Duodenal mucosa (tissue), 2 donors: Measurements from ENCODE around the gene VSIG10L2.

ENCODE experiments used
- H3K27ac ChIP-seq: one replicate; pipeline ENCODE4 v1.7.0; 2013; ENCODE audit warnings: low read depth, low read length
- H3K27me3 ChIP-seq, 2 donors: one replicate each; pipeline ENCODE4 v1.7.0; 2013; ENCODE audit warnings: low read length in 2 of 2, control low read depth in 1 of 2; ENCODE audit not compliant: insufficient read depth in 2 of 2, control insufficient read depth in 1 of 2
- H3K36me3 ChIP-seq, 2 donors: one replicate each; pipeline ENCODE4 v1.7.0; 2013; ENCODE audit warnings: low read length in 2 of 2, control low read depth in 1 of 2; ENCODE audit not compliant: insufficient read depth in 2 of 2, control insufficient read depth in 1 of 2
- H3K4me1 ChIP-seq, 2 donors: one replicate each; pipeline ENCODE4 v1.7.0; 2013; ENCODE audit warnings: low read length in 2 of 2, control low read depth in 1 of 2; ENCODE audit not compliant: insufficient read depth in 2 of 2, control insufficient read depth in 1 of 2
- H3K4me3 ChIP-seq, 2 donors: one replicate each; pipeline ENCODE4 v1.7.0; 2013; ENCODE audit warnings: low read length in 2 of 2, low read depth in 1 of 2
- H3K9ac ChIP-seq, 2 donors: one replicate each; pipeline ENCODE4 v1.7.0; 2013; ENCODE audit warnings: low read length in 2 of 2, low read depth in 1 of 2
- H3K9me3 ChIP-seq, 2 donors: one replicate each; pipeline ENCODE4 v1.7.0; 2013; ENCODE audit warnings: low read length in 2 of 2, control low read depth in 1 of 2; ENCODE audit not compliant: control insufficient read depth in 1 of 2

Gene VSIG10L2

DNA sequence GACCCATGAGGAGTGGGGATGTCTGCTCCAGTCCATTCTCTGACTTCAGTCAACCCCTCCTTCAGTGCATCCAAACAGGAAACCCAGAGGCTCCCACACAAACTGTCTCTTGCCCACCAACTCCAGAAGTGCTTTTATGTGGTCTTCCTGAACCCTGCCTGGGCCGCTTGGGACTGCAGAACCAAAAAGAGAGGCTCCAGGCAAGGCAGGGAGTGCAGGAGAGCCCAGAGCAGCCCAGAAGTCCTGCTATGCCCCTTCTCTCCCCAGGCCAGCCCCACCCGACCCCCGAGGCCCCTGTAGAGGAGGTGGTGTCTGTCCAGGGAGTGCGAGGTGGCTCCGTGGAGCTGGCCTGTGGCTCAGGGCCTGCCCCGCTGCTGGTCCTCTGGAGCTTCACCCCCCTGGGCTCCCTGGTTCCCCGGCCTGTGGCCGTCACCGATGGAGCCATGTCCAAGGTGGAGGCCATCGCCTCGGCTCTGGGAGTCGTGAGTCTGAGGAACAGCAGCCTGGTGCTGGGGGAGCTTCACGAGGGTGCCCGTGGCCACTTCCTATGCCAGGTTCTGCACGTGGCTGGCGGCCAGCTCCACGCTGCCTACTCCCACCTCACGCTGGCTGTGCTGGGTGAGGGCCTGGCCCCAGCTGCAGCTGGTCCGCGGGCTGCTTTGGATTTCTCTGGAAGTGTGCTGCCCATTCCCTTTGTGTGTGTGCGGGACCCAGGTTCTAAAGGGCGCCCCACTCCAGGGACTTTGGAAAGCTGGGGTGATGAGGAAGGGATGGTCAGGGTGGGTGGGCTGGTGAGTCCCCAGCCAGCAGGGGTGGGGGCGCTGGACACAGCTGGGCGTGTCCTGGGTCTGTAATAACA, 1.8 kb downstream of the VSIG10L2 start:
- Histone ChIP-seq H3K27me3 (no peaks in the 10 kb centered on the region), H3K4me1 (peaks cover 0 to 5% of the 10 kb centered on the region in 2 donors), H3K4me3 (no peak overlapping the region), H3K27ac (no peak overlapping the region), H3K9ac (no peak overlapping the region), H3K9me3 (no peaks in the 10 kb centered on the region), H3K36me3 (no peaks in the 10 kb centered on the region)

DNA sequence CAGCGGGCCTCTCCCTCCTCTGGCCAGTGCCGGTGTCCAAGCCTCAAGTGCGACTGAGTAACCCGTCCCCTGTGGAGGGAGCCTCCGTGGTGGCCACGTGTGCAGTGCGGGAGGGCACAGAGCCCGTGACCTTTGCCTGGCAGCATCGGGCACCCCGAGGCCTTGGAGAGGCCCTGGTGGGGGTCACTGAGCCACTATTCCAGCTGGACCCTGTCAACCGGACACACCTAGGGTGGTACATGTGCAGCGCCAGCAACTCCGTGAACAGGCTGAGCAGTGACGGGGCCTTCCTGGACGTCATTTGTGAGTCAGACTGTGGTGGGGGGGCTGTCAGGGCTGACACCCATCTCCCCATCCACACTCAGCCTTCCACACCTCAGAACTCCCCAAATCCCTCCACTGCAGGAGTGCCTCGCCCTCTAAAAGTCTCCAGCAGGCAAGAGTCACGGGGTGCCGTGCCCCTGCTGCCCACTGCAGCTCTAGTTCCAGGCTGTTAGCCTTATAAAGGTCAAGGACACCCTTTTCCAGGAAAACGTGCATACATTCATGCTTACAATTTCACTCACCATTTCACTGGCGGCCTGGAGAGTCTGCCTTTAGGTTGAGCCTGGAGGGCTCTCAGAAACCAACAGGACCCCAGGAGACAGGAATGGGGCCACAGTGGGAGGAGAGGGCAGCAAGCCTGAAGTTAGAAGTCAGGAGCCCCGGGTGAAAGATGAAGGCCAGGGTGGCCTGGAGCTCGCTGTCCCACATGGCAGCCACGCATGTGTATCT, 2.6 kb downstream of the VSIG10L2 start:
- Histone ChIP-seq H3K36me3 (no peaks in the 10 kb centered on the region), H3K27ac (no peak overlapping the region), H3K9me3 (no peaks in the 10 kb centered on the region), H3K4me1 (peaks cover 0 to 10% of the 10 kb centered on the region in 2 donors), H3K9ac (no peak overlapping the region), H3K27me3 (no peaks in the 10 kb centered on the region), H3K4me3 (no peak overlapping the region)

DNA sequence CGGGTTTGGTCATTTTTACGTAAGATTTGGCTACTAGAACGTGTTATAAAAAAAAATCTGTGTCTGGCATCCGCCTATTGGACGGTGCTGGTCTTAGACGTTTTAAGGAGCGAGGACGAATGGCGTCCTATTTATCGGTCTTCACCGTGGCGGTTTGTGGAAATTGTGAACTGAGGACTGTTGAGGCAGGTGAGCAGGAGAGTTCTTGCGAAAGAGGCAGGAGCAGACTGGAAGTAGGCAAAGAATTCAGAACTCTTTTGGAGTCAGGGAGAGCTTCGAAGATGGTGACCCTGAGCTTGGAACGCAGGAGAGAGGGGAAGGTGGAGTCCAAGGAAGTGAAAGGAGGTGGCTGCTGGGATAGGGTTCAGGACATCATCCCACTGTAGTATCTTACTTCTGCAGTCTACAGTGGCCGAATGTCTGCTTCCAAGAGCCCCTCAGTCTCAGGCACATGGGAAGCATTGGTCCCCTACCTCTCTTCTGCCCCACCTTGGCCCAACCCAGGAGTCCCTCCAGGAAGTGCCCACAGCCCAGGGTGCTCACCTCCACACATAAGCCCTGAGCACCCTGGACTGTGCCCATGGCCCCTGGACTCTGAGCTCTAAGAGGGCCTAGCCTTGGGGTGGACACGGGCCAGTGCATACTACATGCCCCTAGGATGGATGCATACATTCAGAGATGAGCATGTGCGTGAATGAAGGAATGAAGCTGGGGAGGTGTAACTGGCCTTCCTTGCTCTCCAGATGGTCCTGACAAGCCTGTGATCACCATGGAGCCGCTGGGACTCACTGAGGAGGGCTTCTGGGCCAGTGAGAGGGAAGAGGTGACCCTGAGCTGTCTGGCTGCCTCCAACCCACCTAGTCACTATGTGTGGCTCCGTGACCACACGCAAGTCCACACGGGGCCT, 3.7 kb downstream of the VSIG10L2 start:
- no peaks in the 10 kb centered on the region for H3K36me3 ChIP-seq
- no peak overlapping the region for H3K4me3 ChIP-seq

DNA sequence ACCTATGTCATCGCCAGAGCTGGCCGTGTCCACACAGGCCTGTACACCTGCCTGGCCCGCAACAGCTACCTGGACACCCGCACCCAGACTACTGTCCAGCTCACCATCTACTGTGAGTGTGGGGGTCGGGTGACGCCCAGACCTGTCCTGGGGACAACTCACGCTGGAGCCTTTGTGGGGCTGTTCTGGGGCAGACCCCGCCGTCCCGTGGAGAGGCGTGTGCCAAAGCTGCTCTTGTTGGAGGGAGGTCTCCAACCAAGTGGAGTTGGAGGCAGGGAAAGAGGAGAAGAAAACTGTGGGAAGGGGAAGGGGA, 4.3 kb downstream of the VSIG10L2 start:
- Histone ChIP-seq H3K27ac (no peak overlapping the region), H3K4me1 (peaks cover 0 to 10% of the 10 kb centered on the region in 2 donors), H3K9me3 (no peaks in the 10 kb centered on the region), H3K36me3 (no peaks in the 10 kb centered on the region), H3K4me3 (no peak overlapping the region), H3K27me3 (no peaks in the 10 kb centered on the region), H3K9ac (no peak overlapping the region)

More for the DNA sequence above, 3.7 kb downstream of the VSIG10L2 start:
- no peak overlapping the region for H3K9ac ChIP-seq
- no peak overlapping the region for H3K27ac ChIP-seq
- H3K9me3 ChIP-seq = no peaks in the 10 kb centered on the region
- H3K4me1 ChIP-seq = peaks cover 0 to 10% of the 10 kb centered on the region in 2 donors
- H3K27me3 ChIP-seq = no peaks in the 10 kb centered on the region

DNA sequence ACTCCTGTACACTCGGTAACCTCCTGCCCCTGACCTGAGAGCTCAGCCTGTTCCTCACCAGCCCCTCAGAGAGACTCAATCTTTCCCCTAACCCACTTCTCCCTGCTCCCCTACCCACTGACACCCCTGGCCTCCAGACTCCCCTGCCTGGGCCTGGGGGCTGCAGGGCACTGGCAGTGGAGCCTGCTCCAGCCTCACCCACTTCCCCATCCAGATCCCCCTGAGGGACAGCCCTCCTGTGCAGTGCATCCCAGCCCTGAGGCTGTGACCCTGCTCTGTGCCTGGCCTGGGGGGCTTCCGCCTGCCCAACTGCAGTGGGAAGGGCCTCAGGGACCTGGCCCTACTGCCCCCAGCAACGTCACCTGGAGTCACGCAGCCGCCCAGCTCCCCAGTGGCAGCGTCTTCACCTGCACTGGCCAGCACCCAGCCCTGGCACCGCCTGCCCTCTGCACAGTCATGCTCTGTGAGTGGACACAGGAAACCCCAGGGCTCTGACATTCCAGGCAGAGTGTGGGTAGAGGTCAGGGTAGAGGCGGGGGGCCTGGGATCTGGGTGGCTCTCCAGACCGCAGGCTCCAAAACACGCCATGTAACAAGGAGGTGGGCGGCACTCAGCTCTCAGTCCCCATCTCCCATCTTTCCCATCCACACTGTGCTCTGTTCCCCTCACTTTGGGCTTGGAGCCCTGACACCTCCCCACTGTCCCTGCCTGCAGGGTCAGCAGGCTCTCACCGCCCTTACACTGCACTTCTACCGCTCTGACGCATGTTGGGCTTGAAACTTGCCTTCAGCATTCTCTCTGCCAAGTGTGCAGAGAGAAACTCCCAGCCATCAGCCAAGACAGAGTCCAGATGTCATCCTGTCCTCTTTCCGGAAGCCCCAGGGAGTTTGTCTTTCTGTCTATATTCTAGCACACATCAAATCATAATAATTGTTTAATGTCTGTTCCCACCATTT, 5.1 kb downstream of the VSIG10L2 start:
- Histone ChIP-seq H3K4me1 (peaks cover 0 to 6% of the 10 kb centered on the region in 2 donors), H3K9me3 (no peaks in the 10 kb centered on the region), H3K27ac (no peak overlapping the region), H3K9ac (no peak overlapping the region), H3K36me3 (no peaks in the 10 kb centered on the region), H3K4me3 (no peak overlapping the region), H3K27me3 (no peaks in the 10 kb centered on the region)

DNA sequence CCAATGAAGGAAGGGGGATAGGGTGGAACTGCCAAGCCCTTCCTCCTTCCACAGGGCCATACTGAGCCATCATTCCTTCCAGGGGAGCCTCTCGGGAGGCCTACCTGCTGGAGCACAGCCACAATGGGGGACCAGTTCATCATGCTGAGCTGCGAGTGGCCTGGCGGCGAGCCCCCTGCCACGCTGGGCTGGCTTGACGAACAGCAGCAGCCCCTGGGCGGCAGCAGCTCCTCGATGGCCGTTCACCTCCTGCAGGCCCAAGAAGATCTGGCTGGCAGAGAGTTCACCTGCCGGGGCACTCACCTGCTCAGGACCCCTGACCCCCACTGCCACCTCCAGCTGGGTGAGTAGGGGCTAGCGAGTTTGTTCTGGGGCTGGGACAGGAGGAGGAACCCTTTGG, 5.9 kb downstream of the VSIG10L2 start:
- Histone ChIP-seq H3K36me3 (no peaks in the 10 kb centered on the region), H3K9me3 (no peaks in the 10 kb centered on the region), H3K27me3 (no peaks in the 10 kb centered on the region), H3K4me1 (peaks cover 0 to 6% of the 10 kb centered on the region in 2 donors), H3K4me3 (no peak overlapping the region), H3K27ac (no peak overlapping the region), H3K9ac (no peak overlapping the region)

DNA sequence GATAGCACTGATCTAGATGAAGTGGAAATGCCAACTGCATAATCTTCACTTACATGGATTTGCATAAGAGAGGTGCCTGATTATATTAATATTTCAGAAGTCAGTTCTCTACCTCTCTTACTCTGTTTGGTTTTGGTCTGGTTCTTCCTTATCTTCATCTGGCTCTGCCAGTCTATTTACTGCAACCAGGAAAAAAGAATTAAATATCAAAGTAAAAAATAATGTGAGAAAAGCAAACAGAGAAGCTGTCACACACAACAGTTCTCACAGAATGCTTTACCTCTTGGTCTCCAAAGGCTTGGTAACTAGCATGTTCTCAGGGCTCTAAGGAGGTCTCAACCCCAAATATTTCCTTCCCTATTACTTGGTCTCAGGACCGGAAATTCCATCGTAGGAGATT, 6.7 kb downstream of the VSIG10L2 start:
- no peak overlapping the region for H3K27ac ChIP-seq
- H3K9ac ChIP-seq = no peak overlapping the region
- no peak overlapping the region for H3K4me3 ChIP-seq

DNA sequence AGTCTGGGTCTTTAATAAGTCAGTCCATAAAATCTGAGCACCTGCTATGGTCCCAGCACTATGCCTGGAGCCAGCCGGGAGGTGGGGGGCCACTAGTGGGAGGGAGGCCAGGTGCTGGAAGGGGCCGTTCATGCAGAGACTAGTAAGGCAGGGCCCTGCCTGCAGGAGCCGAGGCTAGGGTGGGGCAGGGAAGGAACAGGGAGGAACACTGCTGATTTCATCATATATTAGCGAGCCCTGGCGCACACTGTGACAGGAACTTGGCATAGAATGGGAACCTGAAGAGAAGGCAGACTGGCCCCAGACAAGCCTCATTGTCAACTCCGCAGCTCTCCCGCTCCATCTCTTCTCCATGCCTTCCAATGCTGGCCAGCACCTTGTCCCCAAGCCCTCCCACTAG, 7.1 kb downstream of the VSIG10L2 start:
- no peaks in the 10 kb centered on the region for H3K27me3 ChIP-seq
- no peak overlapping the region for H3K4me3 ChIP-seq
- no peak overlapping the region for H3K9ac ChIP-seq
- no peaks in the 10 kb centered on the region for H3K9me3 ChIP-seq
- no peaks in the 10 kb centered on the region for H3K36me3 ChIP-seq
- H3K27ac ChIP-seq = no peak overlapping the region
- peaks cover 0 to 6% of the 10 kb centered on the region in 2 donors for H3K4me1 ChIP-seq

More for the DNA sequence above, 6.7 kb downstream of the VSIG10L2 start:
- no peaks in the 10 kb centered on the region for H3K9me3 ChIP-seq
- no peaks in the 10 kb centered on the region for H3K27me3 ChIP-seq
- peaks cover 0 to 6% of the 10 kb centered on the region in 2 donors for H3K4me1 ChIP-seq
- H3K36me3 ChIP-seq = no peaks in the 10 kb centered on the region

DNA sequence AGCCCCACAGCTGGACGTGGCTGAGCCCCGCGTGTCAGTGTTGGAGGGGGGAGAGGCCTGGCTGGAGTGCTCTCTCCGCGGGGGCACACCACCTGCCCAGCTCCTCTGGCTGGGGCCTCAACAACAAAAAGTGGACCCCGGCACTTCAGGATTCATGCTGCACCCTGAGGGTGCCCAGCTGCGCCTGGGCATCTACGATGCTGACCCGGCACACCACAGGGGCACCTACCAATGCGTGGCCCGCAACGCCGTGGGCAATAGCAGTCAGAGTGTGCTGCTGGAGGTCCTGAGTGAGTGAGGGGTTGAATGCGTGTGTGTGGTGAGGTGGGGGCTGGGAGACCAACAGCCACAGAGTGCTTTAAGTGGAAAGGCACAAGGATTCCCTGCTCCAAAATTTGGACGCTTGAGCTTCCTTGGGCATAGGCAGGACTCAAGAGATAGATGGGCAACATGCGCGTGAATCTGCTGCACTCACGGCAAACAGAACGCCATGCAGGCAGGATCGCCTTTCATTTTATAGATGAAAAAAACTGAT, 7.6 kb downstream of the VSIG10L2 start:
- Histone ChIP-seq H3K36me3 (no peaks in the 10 kb centered on the region), H3K9me3 (no peaks in the 10 kb centered on the region), H3K9ac (no peak overlapping the region), H3K4me1 (peaks cover 0 to 6% of the 10 kb centered on the region in 2 donors), H3K4me3 (no peak overlapping the region), H3K27me3 (no peaks in the 10 kb centered on the region), H3K27ac (no peak overlapping the region)
